K562 (cell line): ENCODE data around the gene RDH13. TPM values are rescaled to one million over a fixed set of nuclear protein-coding genes. Genes with fewer than 3 reads are reported as not detected.

Source experiments
- CHD1 ChIP-seq: fragments of 200-600 bp; sonication (generic); IDR thresholded peaks from one replicate; pipeline ENCODE4 v1.6.1; 2012; ENCODE audit warnings: mild to moderate bottlenecking, moderate library complexity, low read length, inconsistent platforms
- CHD4 ChIP-seq: fragments of 200-600 bp; sonication (generic); IDR thresholded peaks from 3 replicates; pipeline ENCODE4 v1.6.1; 2012; ENCODE audit warnings: low read depth, mild to moderate bottlenecking, mixed read lengths, low read length, inconsistent platforms; ENCODE audit not compliant: insufficient read depth, insufficient replicate concordance, poor library complexity, severe bottlenecking
- CSDE1 ChIP-seq, 2 experiments: fragments of 450-650 bp; IDR thresholded peaks; 2 replicates each; pipeline ENCODE4 v1.6.1; 2016; ENCODE audit warnings: mild to moderate bottlenecking in 1 of 2
- ERF ChIP-seq: fragments of 450-650 bp; formaldehyde crosslinking; IDR thresholded peaks from 2 replicates; pipeline ENCODE4 v1.4.0; 2020; ENCODE audit warnings: mild to moderate bottlenecking, mixed read lengths
- FOS ChIP-seq: IDR thresholded peaks from 3 replicates; pipeline ENCODE4 v1.6.1; 2011; ENCODE audit not compliant: insufficient read length; ENCODE audit errors: extremely low read depth
- MGA ChIP-seq: fragments of 450-650 bp; IDR thresholded peaks from 2 replicates; pipeline ENCODE4 v1.6.1; 2016; ENCODE audit warnings: mild to moderate bottlenecking, moderate library complexity
- NRF1 ChIP-seq, 2 experiments: fragments of 450-650 bp; IDR thresholded peaks in 1 of 2; conservative IDR thresholded peaks in 1 of 2; 2 replicates each; pipeline ENCODE4 v1.6.1; 2014; ENCODE audit warnings: mild to moderate bottlenecking in 2 of 2
- SLC30A9 ChIP-seq: fragments of 250-450 bp; sonication (Bioruptor Pico); IDR thresholded peaks from 2 replicates; pipeline ENCODE4 v1.8.0; 2022; ENCODE audit warnings: mild to moderate bottlenecking, moderate library complexity
- TARDBP ChIP-seq: fragments of 450-650 bp; IDR thresholded peaks from 2 replicates; pipeline ENCODE4 v1.6.1; 2016
- TFE3 ChIP-seq: fragments of 450-650 bp; formaldehyde crosslinking; IDR thresholded peaks from 2 replicates; pipeline ENCODE4 v1.4.0; 2020; ENCODE audit warnings: mild to moderate bottlenecking, mixed read lengths
- YY1 ChIP-seq, 3 experiments: IDR thresholded peaks; 2 replicates each; pipeline ENCODE4 v1.6.1; 2011; ENCODE audit warnings: low read length in 2 of 3, mild to moderate bottlenecking in 2 of 3, moderate library complexity in 2 of 3, borderline replicate concordance in 1 of 3, control low read depth in 1 of 3, low read depth in 1 of 3; ENCODE audit not compliant: insufficient read depth in 3 of 3, insufficient replicate concordance in 2 of 3, control insufficient read depth in 1 of 3, insufficient read length in 1 of 3; ENCODE audit errors: extremely low read depth in 1 of 3
- ZKSCAN1 ChIP-seq: fragments of 150-350 bp; IDR thresholded peaks from 2 replicates; pipeline ENCODE4 v1.6.1; 2016; ENCODE audit warnings: low read depth, low read length
- polyA plus RNA-seq, 8 experiments: library from polyadenylated mRNA; depleted of rRNA in 4 of 8; stranded (reverse) in 5 of 8; unstranded in 3 of 8; fragments of >200 nt; fragmentation: Nextera tagmentation in 2 of 8; fragmentation: Illumina TruSeq in 1 of 8; extraction: Ambion mirVana in 2 of 8; extraction: Trizol in 1 of 8; gene quantifications; 2 replicates each; pipeline versions ENCODE4 v1.2.1 to v1.2.3, GENCODE V29; 2011 to 2014; ENCODE audit warnings: inconsistent platforms in 1 of 8, missing spikeins in 1 of 8
- total RNA-seq, 7 experiments: library from RNA; depleted of rRNA in 6 of 7; stranded (reverse); fragments of >200 nt in 6 of 7; fragmentation: Illumina TruSeq in 2 of 7; extraction: Trizol in 2 of 7; gene quantifications; 2 replicates each; pipeline versions ENCODE4 v1.2.1 to v1.2.3, GENCODE V29; 2011 to 2021; ENCODE audit warnings: low replicate concordance in 1 of 7

The RDH13 gene
- total and polyA plus RNA-seq, 9 of the 15 experiments (the other 6 are each of a cell fraction or from before 2014, with no cell fraction given), result 7.5 to 70.3 (median 39.5) TPM

GRCh38 chr19:55062735-55063491 lies at the start of gene RDH13 (continued):
- TF ChIP-seq TFE3, result no peak
- TF ChIP-seq TARDBP, result 0 out of 2 replicates have a peak, but pooled peaks have one; percentile 38
- TF ChIP-seq YY1 (IDR thresholded peaks at IDR 0.05; ENCODE audit: borderline replicate concordance in 1 of 3, control insufficient read depth in 1 of 3, extremely low read depth in 1 of 3, insufficient read depth in 3 of 3, insufficient read length in 1 of 3, insufficient replicate concordance in 2 of 3, low read depth in 1 of 3, low read length in 2 of 3), result peak in 2 of 3 experiments; percentile 17 to 46
- peak; percentile 52 for TF ChIP-seq CHD4
- TF ChIP-seq ZKSCAN1, result 0 out of 2 replicates have a peak, but pooled peaks have one; percentile 12
- no peak for TF ChIP-seq SLC30A9 (CRISPR knock-in tag)
- peak; percentile 93 for TF ChIP-seq NRF1 (conservative IDR thresholded peaks at IDR 0.05 in 1 of 2, IDR thresholded peaks at IDR 0.05 in 1 of 2)
- 0 out of 2 replicates have a peak, but pooled peaks have one; percentile 69 for TF ChIP-seq ERF
- TF ChIP-seq MGA, result 0 out of 2 replicates have a peak, but pooled peaks have one; percentile 6
- TF ChIP-seq FOS, result peak; percentile 86
- peak; percentile 56 for TF ChIP-seq CHD1
- TF ChIP-seq CSDE1 (IDR thresholded peaks at IDR 0.05), result no peak
